Head of caudate nucleus (tissue), 42 donors: ENCODE measurements around the gene FAF2.
A peak's percentile ranks its signal among the peaks of the same experiment; 100 is the strongest.

Experiments
- DNase-seq, 42 donors: peaks; one replicate each; pipeline versions ENCODE4 v3.0.0 to v3.0.0-alpha.2; 2020 to 2021; ENCODE audit warnings: mixed read lengths in 7 of 42
- intact Hi-C: fragments of 100-400 bp; cut with DNase I; formaldehyde crosslinking; loops from one replicate; pipeline ENCODE4 v1.15.0; 2022

FAF2 gene

GRCh38 chr5:176535101-176535663 lies 87.0 kb downstream of the FAF2 start:
- DNase-seq: peak in 7 of 42 donors; percentile 21 to 64 (median 33)
- intact Hi-C loops: loop anchor here (10.0 kb wide), 1 partner anchor 120 kb away; the partner anchor contains the start of gene CLTB

DNA sequence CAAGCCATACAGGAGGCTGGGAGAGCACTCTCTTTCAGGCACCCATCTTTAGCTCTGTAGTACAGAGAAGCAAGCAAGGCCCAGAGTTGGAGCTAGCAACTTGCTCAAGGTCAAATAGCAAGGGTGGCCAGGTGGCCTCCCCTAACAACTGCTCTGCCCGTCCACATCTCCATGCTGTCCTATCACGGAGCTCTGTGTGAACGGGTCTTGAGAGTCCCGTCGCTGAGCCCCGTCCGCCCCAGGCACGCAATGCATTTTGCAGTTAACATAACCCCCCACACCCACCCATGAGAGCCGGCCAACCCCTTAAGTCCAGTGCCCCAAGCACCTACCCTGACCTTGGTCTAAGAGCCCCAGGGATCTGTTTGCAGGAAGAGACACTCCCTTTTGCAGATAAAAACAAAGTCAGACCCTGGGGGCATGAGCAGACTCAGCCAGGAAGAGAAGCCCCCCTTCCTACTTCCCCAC lies 87.5 kb downstream of the FAF2 start:
- no peak for DNase-seq
- intact Hi-C loops: loop anchor here (10.0 kb wide), 1 partner anchor 121 kb away; the partner anchor contains the start of gene CLTB

GRCh38 chr5:176536132-176536901 lies 88.1 kb downstream of the FAF2 start:
- intact Hi-C loops: loop anchor here (10.0 kb wide), 1 partner anchor 122 kb away; the partner anchor contains the start of gene CLTB
- DNase-seq: peak; percentile 65 to 92 (median 82)

- intact Hi-C loops: loop anchor here (10.0 kb wide), 1 partner anchor 122 kb away; the partner anchor contains the start of gene CLTB
- DNase-seq: peak; percentile 98 to 100 (median 99)
Measured at GRCh38 chr5:176536902-176537553, 88.8 kb downstream of the FAF2 start, which contains the start of gene RNF44. RNF44 (minus strand) TSS chr5:176537402; CDS start chr5:176532472, 4,930 bp downstream.

GRCh38 chr5:176537554-176538229 lies 89.5 kb downstream of the FAF2 start:
- intact Hi-C loops: loop anchor here (2.0 to 10.0 kb wide), 2 partner anchors 89 to 123 kb away; partner anchors contain the start of genes CLTB and FAF2
- DNase-seq: peak; percentile 97 to 100 (median 99)

- intact Hi-C loops: loop anchor here (2.0 to 10.0 kb wide), 2 partner anchors 90 to 124 kb away; partner anchors contain the start of genes CLTB and FAF2
Measured at GRCh38 chr5:176538230-176538988, 90.2 kb downstream of the FAF2 start.

GRCh38 chr5:176538989-176539384 lies 90.8 kb downstream of the FAF2 start:
- intact Hi-C loops: loop anchor here (2.0 to 10.0 kb wide), 2 partner anchors 90 to 124 kb away; partner anchors contain the start of genes CLTB and FAF2

More at GRCh38 chr5:176538230-176538988, 90.2 kb downstream of the FAF2 start:
- DNase-seq: no peak

GRCh38 chr5:176540476-176540899 lies 92.3 kb downstream of the FAF2 start:
- intact Hi-C loops: no loop called here
- DNase-seq: no peak

More at GRCh38 chr5:176538989-176539384, 90.8 kb downstream of the FAF2 start:
- no peak for DNase-seq

DNA sequence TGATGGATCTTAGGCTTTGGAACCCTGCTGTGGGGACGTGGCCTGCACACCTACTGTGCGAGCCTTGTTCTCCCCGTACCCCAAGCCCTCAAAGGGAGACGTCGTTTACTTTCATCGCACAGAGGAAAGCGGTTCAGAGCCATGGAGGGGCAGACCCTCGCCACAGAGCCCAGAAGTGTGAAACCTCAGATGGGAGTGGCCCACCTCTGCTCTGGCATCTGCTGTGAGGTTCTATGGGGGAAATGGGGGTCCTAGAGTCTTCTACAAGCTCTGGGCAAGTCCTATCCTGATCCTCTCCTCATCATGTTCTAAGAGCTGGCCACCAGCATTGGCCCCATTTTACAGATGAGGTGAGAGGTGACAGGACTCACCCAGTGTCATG lies 92.8 kb downstream of the FAF2 start:
- intact Hi-C loops: no loop called here
- no peak for DNase-seq

DNA sequence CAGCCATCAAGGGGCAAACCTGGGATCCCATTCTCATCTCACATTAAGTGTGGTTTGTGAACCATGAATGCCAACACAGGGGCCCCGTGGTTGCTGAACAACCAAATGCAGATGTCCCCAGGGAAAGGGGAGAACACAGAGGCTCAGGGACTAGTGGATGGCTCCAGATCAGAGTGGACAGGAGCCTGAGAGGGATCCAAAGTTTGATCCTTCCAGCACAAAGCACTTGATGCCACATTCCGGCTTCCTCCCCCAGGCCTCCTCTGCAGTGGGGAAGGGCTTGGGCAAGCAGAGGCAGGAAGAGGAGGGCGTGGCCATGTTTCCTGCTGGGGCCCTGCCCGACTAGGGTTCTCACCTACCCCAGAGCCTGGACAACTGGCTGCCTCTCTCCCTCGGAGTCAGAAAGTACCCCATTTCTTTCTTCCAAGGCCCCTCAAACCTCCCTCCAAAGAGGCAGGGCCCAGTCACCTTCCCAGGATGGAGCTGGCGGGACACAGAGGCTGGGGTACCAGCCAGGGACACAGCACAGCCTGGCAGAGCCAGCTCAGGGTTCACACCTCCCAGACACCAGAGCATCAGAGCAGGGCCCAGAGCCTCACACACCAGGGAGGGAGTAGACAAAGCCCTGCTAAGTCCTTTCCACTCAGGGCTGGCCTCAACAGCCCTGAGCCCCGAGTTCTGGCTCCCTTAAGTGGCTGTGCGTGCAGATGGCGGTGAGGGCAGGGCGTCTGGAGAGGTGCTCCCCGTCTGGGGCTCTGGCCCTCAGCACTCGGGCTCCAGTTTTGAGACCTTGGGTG lies 93.4 kb downstream of the FAF2 start:
- intact Hi-C loops: no loop called here
- peak in 2 of 42 donors; percentile 27 to 39 for DNase-seq

DNA sequence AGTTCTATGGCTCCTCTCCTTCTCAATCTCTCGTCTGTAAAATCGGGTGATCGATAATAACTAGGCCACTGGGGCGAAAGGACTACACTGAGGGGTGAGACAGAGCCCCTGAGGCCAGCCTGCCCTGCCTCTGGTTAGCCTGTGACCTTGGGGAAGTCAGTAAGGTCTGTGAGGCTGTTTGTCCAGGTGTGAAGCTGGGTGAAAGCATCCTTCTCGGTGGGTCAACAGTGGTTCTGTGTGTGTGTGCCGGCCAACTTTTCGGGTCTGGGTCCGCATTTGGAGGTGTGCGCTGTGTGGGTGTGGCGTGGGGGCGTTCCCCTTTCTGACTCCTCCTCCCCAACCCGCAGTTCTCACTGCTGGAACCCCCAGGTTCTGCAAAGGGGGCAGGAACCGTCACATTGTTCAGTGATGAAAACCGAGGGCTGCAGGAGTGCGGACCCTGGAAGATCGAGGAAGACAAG lies 94.0 kb downstream of the FAF2 start:
- intact Hi-C loops: no loop called here
- peak in 2 of 42 donors; percentile 26 to 34 for DNase-seq

DNA sequence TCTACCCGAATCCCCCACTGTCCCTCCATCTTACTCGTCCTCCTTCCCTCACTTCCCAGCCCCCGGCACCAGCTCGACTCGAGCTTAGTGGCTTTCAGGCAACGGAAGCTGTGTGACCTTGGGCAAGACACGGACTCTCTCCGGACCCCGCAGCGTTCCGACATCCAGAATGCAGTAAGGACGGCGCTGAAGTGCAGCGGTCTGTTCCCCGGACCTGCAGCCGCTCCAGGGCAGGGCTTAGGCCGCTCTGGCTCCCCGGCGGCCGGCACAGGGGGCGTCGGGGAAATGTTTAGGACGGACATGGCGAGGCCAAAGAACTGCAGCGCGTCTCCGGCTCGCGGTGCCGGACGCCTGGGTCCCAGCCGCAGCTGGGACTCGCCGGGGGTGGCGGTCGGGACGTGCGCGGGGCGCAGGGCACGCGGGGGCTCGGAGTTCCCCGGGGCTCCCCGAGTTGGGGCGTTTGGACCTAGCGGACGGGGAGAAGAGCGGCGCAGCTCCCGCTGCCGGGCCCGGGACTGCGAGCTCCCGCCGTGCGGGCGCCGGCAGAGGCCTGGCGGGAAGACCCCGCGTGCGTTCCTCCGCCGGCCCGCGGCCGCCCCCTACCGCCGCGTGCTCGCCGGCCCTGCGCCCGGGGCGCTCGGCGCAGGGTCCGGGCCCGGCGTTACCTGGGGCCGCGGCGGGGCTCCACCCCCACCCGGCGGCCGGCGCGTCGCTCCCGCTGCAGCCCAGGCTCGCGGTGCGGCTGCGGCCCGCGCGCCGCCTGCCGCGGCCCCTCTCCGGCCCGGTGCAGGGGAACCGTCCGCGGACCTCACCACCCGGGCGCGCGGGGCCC lies 94.6 kb downstream of the FAF2 start:
- intact Hi-C loops: no loop called here

DNA sequence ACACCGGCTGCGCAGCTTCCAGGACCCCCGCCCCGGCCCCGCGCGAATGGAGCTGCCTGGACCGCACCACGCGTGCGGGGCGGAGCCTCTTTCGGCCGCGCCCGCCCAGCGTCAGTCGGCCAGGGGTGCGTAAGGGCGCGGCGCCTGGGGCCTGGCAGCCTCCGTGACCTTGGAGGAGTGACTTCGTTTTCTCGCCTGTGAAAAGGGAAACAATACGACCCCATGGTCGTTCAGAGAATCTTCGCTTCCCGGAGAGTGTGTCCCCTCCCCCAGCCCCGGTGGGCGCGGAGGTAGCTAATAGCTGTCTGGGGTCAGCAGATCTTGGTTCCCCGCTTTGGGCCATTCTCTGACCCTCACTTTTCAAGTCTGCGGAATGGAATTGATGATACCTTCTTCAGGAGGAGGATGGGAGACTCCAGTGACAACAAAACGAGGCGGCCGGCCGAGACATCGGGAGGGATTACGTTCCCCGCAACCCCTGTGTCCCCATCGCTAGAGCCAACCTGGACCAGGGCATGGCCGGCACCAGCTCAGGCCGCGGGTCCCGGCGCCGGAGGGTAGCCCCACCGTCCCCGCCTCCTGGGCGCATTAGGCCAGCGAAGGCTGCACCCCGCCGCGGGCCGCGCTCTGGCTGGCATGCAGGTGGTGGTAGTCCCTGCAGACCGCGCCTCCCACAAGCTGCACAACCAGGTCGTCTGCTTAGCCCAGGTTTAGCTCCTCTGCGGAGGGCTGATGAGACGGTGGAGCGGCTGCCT lies 95.4 kb downstream of the FAF2 start:
- intact Hi-C loops: no loop called here
- DNase-seq: peak; percentile 31 to 85 (median 73)

More for the DNA sequence above, 94.6 kb downstream of the FAF2 start:
- DNase-seq: peak in 1 of 42 donors; percentile 43

DNA sequence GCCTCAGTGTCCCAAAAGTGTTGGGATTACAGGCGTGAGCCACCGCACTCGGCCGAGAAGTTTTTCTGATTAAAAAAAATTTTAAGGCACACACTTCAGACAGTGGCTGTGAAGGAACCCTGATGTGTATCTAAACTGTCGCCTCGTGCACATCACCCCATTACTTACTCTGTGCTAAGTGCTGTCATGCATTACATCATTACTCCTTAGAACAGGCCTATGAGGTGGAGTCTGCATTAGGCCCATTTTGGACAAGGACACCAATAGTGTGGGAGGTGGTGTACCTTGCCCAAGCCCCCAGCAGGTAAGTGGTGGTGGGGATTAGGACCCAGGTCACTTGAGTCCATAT lies 97.2 kb downstream of the FAF2 start:
- intact Hi-C loops: no loop called here
- no peak for DNase-seq

DNA sequence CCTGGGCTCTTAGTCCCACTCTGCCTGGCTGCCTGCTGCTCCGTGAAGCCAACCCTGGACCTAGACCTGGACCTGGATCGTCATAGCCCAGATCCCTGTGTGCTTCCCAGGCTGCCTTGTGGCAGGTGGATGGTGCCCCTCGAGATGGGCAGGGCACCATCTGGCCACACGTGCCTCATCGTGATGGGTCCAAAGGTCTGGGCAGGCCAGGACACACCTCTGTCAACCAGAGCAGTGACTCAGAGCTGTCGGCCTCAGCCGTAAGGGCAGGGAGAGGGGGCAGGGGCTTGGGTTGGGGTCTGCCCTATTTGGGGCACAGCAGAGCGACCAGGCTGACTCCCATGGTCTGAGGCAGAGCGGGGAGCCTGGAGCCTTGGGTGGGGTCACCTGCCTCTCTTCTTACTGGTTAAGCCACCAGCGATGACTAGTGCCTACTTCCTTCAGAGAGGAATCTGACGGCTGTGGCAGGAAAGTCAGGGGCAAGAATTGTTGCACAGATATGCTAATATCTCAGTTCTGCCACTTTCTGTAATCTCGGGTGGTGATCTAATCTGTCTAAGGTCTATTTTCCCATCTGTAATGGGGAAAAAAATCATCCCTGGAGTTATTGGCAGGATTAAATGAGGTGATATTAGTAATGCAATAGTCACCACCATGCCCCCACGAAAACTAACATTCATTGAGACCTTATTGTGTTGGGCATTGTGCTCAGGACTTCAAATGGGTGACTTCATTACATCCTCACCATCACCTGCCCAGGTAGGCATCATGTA lies 97.7 kb downstream of the FAF2 start:
- intact Hi-C loops: no loop called here
- no peak for DNase-seq
